ENCODE measurements around the gene RPTOR.

RPTOR gene

DNA sequence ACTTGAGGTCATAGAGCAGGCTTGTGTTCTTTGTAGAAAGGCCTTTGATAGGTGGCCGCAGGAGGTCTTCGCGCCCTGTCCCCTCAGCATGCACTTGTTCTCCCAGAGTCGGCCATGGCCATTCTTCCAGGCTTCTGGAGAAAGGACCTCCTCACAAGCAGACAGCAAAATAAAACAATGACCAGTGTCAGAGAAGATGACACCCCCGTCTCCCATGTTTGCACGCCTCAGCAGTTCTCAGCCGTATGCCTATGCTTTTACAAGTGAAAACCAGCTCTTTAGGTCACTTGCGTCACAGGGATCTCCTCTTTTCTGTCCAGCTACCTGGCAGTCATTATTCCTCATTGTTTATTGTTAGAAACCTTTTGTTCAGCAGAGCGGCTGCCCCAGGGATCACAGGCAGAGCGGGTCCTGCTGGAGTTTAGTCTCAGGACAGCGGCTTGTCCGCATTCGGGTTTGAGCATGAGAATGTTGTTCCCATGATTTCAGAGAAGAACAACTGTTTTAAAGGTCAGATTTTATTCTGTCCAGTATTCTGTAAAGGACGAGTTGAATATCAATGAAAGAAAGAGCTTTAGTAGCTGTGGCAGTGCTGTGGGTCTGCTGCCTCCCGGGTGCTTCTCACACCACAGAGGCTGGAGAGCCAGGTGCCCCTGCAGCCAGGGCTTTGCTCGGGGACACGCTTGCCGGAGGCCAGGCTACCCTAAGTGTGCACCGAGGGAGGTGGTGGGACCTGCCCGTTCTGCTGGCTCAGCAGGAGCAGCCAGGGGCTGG, 123.9 kb downstream of the RPTOR start:
- no peak for DNase-seq

DNA sequence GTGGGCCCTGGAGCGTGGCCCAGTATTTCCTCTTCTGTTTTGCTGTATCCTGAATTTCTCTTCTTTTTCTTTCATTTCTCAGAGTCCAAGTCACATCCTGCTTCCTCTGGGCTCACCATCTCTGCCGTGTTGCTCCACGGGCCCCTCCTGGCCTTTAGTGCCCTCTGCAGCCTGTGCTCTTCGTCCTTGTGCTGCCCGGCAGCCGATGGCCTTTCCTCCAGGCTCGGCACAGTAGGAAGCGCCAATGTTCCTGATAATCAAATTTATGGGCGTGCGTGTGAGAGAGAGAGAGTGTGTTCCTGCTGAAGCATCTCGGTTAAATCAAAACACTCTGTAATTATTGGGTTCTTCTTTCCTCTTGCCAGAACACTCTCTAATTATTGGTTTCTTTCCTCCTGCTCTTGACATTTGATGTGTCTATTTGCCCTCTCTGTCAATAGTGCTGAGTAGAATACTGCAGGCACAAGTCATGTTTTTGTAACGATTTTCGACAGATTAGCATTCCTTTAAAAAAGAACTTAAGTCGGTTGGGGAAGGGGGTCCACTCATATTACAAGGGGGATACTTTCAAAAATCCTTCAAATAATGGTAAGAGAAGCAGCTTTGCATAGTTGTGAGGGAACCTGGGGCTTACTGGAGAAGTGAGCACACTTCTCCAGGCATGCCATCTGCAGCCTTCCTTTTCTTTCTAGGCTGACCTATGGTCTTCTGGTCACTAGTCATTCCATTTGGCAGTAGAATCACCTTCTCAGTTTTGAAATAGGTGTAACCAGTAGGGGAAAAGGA, 126.6 kb downstream of the RPTOR start:
- DNase-seq: no peak

DNA sequence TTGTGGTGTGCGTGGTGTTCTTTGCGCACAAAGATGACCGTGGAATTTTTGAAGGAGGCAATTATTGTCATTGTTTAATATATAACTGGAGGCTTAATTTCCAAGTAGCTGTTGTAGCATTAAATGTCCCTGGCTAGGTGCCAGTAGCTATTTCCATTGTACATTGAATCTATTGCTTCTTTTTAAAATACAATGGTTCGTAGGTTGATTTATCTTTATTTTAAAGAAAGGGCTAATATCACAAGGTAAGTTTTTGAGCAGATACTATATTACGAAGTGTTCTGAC, 127.1 kb downstream of the RPTOR start:
- no peak for DNase-seq

DNA sequence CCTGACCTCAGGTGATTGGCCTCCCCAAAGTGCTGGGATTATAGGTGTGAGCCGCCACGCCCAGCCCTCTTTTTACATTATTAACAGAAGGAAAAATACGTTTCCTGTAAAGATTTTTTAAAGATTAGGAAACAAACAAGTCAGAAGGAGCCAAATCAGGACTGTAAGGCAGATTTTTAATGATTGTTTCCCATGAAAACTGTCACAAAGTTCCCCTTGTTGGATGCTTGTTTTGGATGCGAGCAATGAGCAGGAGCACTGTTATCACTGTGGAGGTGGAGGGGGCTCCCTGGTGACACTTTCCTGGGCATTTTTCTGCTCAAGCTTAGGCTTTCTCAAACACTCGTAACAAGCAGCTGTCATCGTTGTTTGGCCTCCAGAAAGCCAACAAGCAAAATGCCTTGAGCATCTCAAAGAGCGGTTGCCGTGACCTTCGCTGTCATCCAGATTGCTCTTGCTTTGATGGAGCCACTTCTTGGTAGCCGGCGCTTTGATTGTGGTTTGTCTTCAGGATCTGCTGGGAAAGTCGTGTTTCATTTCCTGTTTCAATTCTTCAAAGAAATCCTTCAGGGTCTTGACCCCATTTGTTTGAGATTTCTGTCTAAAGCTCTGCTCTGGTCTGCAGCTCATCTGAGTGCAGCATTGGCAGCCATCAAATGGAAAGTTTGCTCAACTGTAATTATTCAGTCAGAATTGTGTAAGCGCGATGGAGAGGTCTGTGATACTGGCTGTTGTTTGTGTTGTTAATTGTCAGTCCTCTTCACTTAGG, 128.7 kb downstream of the RPTOR start:
- no peak for DNase-seq

DNA sequence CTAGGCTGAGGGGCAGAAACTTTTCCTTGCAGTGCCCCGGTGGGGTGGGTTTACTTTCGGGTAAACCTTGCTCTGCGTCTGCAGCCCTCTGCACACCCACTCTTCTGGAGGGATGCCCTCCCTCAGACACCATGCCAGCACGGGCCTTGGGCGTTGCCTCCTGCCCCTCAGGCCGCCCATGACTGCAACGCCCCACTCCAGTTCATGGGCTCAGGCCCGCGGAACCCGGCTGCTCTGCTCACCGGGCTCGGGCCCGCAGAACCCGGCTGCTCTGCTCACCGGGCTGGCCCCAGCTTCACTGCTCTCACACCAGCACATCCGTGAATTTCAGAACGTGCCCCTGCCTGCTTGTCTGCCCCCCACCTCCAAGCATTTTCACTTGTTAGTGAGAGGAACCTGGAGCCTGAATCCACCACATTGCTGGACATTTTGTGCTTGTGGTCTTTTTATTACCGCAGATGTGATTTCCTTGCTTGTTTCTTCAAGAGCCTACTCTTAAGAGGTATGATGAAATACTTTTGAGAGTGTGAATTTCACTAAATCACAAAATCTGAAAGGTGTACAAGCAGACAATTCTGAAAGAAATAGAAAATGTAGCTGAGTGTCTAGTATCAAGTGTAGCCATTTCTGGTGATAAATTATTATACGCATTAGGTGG, 130.9 kb downstream of the RPTOR start:
- DNase-seq: no peak

DNA sequence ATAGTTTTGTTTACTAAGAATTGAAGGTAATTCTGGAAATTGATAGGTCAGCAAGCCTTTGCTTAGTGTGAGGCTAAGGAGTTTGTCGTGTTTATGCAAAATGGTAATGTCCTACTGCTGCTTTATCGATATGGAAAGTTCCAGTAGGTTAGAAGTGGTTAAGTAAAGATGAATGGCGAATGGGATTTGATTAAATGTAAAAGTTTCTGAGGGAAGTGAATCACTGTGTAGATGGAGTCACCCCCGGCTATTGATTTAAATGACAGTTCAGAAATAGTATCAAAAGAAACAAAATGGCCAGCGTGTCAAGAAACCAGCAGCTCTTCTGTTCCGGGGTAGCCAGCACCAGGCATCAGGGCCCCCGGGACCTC, 131.4 kb downstream of the RPTOR start:
- no peak for DNase-seq

DNA sequence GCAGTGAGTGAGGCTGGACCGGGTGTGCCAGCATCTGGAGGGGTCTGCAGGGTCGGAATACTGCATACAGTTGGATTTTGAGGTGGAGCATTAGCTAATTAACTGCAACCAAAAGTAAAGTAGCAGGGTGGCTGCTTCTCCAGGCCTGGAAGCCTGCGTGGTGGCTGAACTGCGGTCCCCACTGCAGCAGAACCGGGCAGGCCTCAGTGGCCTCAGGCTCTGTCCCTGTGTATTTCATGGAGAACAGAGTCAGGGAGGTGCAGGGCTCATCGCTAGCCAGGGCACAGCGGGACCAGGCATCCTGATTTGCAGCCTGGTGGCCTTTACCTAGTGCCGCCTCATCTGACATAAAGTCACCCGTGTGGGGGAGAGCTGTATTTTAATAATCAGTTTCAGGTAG, 131.9 kb downstream of the RPTOR start:
- no peak for DNase-seq

DNA sequence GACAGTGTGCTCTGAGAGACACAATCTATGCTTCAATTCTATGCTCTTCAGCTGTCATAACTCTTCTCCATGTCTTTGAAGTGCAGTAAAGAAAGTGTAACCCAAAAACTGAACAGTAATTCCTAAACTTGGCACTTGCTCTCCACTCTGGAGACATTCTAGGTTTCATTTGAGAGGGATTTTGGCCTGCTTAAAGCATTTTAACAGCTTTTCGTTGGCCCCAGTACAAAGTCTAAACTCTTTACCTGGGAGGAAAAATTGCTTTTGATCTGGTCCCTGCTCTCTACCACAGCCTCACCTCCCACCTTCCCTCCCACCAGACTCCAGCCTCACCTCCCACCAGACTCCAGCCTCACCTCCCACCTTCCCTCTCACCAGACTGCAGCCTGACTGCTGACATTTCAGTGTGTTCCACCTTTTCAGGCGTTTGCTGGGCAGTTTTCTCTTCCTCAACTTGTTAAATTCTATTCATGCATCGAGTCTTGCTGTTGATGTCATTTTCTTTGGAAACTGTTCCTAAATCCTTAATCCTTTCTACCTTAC, 132.6 kb downstream of the RPTOR start:
- DNase-seq: no peak

DNA sequence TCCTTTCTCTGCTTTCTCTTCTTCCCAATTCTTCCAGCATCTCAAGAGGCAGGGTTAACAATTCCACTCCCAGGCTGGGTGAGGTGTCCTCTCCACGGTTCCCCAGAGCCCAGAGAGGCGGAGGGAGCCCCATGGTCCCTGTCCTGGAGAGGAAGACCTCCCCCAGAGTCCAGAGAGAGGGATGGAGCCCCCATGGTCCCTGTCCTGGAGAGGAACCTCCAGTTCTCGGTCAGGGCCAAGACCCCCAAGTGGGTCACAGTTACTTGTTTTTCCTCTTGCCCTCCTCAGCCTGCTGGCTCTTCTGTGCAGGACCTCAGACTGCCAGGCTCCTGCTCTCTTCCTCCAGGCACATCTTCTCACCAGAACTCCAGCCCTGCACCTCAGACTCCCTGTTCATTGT, 135.2 kb downstream of the RPTOR start:
- DNase-seq: no peak

DNA sequence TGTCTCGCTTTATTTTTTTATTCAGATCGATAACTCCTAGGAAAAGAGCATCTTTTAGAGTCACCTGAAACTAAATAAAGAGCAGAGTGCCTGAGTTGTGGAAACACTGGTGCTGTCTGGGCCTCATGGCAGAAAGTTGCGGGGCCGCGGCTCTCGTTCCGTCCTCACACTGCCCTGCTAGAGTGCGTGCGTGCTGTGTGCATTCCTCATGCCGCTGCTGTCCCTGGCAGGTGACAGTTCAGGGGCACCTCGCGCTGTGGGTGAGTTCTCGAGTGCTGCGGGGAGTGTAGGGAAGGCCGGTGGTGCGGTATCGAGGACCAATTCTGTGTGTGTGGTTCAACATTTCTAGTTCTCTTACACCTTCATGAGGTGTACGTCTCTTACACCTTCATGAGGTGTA, 136.6 kb downstream of the RPTOR start:
- no peak for DNase-seq

DNA sequence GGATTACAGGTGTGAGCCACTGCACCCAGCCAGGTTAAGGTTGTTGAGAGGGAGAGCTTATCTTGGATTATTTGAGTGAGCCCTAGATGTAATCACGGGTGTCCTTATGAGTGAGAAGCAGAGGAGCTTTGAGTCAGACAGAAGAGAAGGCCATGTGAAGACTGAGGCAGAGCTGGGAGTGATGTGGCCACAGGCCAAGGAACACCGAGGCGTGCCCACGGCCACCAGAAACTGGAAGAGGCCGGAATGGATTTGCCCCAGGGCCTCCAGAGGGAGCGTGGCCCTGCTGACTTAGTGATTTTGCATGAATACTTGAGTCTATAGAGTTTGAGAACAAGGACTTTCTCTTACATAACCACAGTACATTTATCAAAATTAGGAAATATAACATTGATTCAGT, 137.7 kb downstream of the RPTOR start:
- no peak for DNase-seq

DNA sequence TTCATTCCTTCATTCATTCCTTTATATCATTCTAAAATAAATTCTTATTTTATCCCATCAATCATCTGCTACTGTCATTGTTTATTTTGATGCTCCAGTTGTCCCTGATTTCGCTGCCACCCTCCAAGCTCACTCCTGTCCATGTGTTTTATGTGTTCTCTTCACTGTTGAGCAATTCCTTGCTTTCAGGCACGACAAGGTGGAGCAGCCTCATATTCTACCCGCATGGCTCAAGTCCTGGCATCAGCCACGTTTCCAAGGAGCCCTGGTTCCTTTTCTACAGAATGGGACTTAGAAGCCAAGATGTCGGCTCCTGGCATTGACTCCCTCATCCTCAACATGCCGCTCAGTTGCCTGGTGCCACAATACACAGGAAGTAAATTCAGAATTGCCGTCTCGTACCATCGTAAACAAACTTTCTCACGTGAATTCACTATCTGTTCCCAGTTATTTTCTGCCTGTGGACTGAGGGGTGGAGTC, 139.0 kb downstream of the RPTOR start:
- DNase-seq: no peak

DNA sequence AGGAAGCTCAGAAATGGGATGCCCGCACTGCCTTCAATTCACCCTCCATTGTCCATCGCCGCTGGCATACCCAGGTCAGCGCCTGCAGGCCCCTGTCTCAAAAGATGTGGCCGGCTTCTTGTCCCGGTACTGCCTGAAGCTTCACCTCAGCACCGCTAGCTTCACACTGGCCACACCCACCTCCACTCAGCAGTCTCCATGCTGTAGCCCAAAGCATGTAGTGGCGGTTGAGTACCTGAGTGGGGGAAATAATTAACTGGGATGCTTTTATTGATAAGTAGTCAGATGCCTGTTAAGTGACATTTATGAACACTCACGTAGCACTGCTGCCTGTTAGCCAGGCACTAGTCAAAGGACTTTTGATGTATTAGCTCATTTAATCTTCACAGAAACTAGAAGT, 143.2 kb downstream of the RPTOR start:
- no peak for DNase-seq

DNA sequence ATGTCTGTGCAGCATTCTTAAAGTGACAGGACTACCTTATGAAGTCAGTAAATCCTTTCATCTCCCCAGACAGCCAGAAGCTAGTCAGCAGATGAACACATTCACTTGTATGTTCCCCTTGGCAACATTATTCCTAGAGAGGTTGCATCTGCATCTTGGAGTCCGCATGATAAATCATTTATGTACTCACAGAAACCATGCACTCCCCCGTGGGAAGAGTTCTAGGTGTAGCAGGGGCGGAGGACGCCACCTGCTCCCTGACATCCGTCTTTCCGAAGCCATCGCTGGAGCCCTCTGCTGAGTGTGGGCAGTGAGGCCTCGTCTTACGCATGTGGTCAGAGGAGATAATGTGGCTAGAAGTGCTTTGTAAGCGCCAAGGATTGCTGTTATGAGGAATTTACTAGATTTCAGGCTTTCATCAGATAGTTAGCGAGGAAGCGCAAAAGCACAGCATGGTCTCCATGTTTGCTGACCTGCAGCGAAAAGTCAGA, 144.5 kb downstream of the RPTOR start:
- no peak for DNase-seq

DNA sequence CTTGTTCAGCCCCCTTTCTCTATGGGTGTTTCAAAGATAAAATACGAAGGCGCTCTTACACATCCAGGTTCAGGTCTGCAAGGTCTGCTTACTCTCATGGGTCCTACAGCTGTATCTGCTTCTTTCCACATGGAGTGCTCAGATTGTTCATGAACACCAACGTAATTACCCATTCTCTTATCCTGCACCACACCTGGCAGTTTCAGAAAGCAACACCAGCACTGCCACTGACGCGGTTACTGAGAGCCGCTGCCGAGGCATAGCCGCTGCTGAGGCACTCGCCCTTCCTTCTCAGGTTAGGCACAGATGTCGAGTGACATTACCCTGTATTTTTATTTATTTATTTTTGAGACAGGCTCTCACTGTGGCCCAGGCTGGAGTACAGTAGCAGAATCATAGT, 147.1 kb downstream of the RPTOR start:
- DNase-seq: peak; percentile 6

DNA sequence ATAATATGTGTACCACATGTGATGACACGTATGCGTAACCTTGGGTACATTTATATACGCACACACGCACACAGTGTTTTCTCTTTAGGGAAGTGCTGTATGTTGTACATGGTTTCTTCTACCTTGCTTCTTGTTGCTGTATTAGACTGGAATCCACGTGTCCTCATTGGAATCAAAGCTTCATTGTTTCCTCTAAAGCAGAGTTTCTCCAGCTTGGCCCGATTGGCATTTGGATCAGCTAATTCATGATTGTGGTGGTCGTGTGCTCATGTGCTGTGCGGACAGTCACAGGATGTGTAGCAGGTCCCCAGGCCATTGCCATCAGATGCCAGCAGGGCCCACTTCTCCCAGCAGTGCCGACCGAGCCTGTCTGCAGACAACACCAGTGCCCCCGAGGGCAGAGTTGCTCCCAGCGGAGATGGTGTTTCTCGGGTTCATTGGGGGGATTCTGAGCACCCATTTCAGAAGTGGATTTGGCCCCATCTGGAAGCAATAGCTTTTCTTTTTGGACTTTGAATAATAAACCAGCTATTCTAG, 148.4 kb downstream of the RPTOR start:
- DNase-seq: no peak

DNA sequence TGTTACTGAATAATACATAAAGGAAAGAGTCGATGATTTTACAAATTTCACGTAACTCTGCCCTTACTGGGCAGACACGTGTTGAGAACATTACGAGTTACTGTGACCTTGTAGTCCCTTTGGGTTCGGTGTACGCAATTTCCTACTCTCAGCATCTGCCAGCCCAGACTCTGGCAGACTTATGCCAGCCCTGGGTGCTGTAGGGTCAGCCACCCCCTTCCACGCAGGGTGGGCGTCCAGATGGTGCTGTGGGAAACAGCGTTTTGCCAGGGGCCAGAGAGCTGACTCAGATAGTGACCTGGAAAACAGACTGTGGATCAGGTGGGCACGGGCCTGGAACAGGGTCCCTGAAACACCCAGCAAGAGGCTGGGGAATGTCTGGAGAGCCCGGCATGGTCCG, 148.9 kb downstream of the RPTOR start:
- peak; percentile 19 for DNase-seq

DNA sequence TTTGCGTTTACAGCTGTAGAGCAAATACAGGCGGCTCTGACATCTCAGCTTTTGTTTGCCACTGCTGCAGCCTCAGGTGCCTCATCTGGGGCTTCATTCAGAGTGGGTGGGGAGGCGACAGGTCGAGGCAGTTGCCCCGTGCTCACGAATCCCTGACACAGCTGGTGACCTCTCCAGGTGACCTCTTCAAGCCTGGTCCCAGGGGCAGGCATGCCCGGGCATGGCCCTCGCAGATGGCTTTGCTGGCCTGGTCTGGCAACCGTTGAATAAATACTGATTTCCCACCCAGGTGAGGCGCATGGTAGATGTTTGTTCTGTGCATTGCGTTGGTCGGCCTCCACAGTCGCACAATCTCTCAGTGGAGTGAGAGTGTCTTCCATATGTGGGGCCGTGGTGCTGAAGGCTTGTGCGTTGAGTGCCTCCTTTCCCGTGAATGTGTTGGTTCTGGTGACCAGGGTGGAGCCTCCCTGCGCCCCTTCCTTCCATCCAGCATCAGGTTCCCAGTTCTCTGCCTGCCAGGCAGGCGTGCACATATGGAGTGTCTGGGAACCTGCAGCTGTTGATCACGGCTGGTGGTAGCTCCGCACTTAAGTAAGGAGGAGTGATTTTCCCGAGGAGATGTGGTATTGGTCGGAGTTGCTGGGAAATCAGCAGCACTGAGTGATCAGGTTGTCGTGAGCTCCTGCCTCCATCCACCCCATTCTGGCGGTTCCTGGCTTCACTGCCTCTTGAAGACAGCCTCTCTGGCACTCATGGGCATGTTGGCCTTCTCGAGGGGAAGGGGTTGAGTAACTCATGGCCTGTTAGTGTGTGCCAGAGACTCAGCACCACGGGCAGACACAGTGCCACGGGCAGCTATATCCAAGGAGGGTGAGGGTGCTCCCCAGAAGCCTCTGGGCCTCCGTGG, 149.7 kb downstream of the RPTOR start:
- peak; percentile 88 for DNase-seq

DNA sequence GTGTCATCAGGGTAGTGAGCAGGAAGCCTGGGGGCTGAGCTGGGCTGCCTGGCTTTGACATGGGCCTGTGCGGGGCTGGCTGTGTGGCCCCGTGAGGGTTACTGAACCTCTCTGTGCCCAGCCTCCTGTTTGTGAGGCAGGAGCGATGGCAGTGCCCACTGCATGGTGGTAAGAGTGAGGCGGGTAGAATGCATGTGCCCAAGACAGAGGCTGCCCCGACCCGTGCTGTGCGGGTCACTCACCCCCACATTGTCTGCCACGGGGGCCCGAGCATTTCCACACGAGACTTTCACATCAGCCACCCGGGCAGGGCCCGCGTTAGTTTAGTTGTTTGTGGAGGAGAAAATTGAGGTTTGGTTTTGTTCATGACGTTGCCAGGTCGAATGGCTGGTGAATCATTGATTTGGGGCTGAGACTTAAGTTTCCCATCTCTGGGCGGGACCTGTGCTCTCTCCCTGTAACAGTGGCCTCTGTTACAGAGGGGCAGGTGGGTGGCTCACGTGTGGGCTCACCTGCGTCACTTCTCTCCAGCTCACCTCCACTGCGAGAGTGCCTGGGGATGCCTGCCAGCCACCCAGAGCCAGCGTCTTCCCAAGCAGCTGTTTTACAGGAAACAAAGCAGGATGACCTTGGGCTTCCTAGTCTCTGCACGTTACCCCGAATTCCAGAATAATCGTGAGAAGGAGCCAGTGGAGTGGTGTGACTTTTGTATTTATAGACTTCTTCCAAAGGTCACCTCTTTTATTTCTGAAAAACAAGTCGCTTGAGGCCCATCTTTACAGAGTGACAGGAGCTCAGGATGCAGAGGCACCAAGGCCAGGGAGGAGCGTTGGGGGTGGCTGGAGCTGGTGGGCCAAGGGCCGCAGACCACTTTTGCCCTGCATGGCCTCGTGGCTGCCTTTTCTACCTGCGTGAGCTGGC, 150.6 kb downstream of the RPTOR start:
- no peak for DNase-seq

DNA sequence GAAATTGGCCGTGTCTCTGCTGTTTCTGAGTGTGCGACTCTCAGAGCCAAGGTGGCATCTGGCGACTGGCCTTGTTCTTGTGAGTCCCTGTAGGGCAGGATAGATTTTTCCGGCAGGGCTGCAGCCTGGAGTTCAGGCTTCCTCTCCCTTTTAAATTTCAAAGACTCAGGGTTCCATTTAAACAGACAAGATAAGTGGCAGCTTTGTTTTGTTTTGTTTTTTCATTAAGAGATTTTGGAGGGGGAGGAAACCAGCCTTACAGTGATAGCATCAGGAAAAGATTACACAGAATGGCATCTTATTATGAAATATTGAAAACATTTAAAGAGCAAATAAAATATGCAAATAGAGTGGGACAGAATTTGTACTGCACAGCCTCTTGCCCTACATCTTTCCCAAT, 151.3 kb downstream of the RPTOR start:
- DNase-seq: peak; percentile 17
